NT2/D1 (cell line): ENCODE measurements around the gene ASS1.

Source experiments
- SUZ12 ChIP-seq: IDR thresholded peaks from 2 replicates; pipeline ENCODE4 v1.6.1; 2011; ENCODE audit not compliant: insufficient read length, insufficient read depth; ENCODE audit errors: extremely low read depth
- YY1 ChIP-seq: IDR thresholded peaks from 2 replicates; pipeline ENCODE4 v1.6.1; 2011; ENCODE audit not compliant: insufficient read length, insufficient read depth
- ZNF274 ChIP-seq: IDR thresholded peaks from 2 replicates; pipeline ENCODE4 v1.6.1; 2011; ENCODE audit warnings: mild to moderate bottlenecking, low read depth, low read length

- TF ChIP-seq SUZ12 (no peak), ZNF274 (no peak), YY1 (no peak)
Observed at GRCh38 chr9:130450344-130451003, 5.7 kb downstream of the ASS1 start.
